ENCODE data around the gene S1PR4. TPM values are rescaled to one million over a fixed set of nuclear protein-coding genes. Genes with fewer than 3 reads are reported as not detected.

The S1PR4 gene
- total and polyA plus RNA-seq, 9 of the 15 experiments (the other 6 are each of a cell fraction or from before 2014, with no cell fraction given) = 0.27 TPM; not detected in 8

DNA sequence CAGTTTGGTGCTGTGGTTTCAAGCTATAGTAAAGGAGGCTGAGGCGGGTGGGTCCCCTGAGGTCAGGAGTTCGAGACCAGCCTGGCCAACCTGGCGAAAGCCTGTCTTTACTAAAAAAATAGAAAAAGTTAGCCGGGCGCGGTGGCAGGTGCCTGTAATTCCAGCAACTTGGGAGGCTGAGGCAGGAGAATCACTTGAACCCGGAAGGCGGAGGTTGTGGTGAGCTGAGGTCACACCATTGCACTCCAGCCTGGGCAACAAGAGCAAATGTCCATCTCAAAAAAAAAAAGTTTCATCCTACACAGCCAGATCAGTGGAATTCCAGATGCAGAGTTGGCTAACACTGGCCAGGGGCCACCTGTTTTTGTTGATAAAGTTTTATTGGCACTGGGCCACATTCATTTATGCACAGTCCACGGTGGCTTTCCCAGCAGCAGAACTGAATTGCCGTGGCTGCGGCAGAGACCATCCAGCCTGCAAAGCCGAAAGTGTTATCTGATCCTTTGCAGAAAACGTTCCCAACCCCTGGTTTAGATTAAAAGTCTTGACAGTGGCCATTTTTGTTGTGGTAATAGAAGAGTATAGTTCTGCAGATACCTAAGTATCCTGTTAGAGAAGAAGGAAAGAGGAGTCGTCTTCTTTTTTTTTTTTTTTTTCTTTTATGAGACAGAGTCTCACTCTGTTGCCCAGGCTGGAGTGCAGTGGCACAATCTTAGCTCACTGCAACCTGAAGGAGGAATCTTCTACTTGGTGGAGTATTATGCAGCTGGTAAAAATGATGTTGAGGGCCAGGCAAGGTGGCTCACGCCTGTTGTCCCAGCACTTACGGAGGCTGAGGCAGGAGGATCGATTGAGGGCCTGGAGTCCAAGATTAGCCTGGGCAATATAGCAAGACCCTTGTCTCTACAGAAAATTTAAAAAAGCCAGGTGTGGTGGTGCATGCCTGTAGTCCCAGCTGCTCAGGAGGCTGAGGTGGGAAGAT is 15.8 kb downstream of the S1PR4 start (continued):
- TF ChIP-seq POLR2B (IDR thresholded peaks at IDR 0.05; ENCODE audit: low read depth, partially characterized antibody) (no peak), ZC3H8 (IDR thresholded peaks at IDR 0.05) (no peak), SRF (CRISPR knock-in tag; IDR thresholded peaks at IDR 0.05) (no peak), TEAD4 (IDR thresholded peaks at IDR 0.05; ENCODE audit: low read length) (peak; percentile 87), TEAD4 (CRISPR knock-in tag; IDR thresholded peaks at IDR 0.05; ENCODE audit: borderline replicate concordance) (no peak), MIER1 (IDR thresholded peaks at IDR 0.05; ENCODE audit: low read depth) (no peak), BCL6 (CRISPR knock-in tag; IDR thresholded peaks at IDR 0.05) (no peak), TAL1 (IDR thresholded peaks at IDR 0.05) (peak; percentile 86), PHF20 (IDR thresholded peaks at IDR 0.05; ENCODE audit: partially characterized antibody) (no peak)
- TF ChIP-seq, protein P1, sequence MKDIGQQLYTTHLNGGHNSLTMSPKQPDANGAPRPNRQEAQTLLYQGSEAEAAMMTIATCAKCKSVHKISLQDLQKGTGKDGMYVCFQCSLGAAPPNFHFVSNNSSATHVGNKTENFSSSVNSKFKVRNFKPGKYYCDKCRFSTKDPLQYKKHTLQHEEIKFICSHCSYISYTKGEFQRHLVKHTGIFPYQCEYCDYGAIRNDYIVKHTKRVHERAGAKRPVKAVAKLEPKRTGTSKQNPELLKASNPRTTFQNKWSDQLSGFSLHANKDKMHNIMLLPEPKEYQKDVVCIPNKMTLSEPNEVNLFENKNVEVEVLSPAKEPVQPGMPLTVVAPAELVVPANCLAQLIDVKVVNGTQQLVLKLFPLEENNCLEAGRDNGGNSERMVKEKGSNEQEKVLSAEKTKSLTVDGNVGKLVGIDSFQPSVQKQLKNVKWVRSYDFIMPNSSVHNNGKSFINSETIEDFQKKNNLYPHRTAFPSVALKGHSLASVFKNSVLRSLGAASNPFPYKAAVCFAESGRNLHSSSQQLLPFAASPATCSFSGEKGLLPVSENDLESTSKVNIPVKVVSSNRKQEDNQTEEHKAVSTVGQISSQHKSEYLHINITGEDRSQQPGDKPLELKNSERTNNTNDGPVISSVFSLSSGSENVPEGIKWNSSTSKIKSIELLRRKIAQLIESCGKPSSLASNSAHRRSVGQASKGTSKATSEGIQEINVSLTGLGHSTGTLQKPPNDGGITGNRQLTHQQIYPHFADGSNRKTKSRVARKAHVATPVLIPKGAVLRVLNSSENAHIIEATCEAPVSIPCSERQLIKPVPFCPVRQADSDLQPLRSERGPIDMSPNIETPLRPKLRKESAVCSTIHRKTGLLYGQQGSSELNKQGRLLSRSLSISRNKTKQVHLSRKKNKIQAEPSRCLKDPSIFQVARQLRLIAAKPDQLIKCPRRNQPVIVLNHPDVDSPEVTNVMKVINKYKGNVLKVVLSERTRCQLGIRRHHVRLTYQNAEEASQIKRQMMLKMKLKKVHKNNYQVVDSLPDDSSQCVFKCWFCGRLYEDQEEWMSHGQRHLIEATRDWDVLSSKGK (CRISPR knock-in tag; IDR thresholded peaks at IDR 0.05) = no peak
- TF ChIP-seq, protein P2, sequence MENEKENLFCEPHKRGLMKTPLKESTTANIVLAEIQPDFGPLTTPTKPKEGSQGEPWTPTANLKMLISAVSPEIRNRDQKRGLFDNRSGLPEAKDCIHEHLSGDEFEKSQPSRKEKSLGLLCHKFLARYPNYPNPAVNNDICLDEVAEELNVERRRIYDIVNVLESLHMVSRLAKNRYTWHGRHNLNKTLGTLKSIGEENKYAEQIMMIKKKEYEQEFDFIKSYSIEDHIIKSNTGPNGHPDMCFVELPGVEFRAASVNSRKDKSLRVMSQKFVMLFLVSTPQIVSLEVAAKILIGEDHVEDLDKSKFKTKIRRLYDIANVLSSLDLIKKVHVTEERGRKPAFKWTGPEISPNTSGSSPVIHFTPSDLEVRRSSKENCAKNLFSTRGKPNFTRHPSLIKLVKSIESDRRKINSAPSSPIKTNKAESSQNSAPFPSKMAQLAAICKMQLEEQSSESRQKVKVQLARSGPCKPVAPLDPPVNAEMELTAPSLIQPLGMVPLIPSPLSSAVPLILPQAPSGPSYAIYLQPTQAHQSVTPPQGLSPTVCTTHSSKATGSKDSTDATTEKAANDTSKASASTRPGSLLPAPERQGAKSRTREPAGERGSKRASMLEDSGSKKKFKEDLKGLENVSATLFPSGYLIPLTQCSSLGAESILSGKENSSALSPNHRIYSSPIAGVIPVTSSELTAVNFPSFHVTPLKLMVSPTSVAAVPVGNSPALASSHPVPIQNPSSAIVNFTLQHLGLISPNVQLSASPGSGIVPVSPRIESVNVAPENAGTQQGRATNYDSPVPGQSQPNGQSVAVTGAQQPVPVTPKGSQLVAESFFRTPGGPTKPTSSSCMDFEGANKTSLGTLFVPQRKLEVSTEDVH (IDR thresholded peaks at IDR 0.05; ENCODE audit: low read depth, partially characterized antibody) = peak; percentile 64
- TF ChIP-seq, protein P3, sequence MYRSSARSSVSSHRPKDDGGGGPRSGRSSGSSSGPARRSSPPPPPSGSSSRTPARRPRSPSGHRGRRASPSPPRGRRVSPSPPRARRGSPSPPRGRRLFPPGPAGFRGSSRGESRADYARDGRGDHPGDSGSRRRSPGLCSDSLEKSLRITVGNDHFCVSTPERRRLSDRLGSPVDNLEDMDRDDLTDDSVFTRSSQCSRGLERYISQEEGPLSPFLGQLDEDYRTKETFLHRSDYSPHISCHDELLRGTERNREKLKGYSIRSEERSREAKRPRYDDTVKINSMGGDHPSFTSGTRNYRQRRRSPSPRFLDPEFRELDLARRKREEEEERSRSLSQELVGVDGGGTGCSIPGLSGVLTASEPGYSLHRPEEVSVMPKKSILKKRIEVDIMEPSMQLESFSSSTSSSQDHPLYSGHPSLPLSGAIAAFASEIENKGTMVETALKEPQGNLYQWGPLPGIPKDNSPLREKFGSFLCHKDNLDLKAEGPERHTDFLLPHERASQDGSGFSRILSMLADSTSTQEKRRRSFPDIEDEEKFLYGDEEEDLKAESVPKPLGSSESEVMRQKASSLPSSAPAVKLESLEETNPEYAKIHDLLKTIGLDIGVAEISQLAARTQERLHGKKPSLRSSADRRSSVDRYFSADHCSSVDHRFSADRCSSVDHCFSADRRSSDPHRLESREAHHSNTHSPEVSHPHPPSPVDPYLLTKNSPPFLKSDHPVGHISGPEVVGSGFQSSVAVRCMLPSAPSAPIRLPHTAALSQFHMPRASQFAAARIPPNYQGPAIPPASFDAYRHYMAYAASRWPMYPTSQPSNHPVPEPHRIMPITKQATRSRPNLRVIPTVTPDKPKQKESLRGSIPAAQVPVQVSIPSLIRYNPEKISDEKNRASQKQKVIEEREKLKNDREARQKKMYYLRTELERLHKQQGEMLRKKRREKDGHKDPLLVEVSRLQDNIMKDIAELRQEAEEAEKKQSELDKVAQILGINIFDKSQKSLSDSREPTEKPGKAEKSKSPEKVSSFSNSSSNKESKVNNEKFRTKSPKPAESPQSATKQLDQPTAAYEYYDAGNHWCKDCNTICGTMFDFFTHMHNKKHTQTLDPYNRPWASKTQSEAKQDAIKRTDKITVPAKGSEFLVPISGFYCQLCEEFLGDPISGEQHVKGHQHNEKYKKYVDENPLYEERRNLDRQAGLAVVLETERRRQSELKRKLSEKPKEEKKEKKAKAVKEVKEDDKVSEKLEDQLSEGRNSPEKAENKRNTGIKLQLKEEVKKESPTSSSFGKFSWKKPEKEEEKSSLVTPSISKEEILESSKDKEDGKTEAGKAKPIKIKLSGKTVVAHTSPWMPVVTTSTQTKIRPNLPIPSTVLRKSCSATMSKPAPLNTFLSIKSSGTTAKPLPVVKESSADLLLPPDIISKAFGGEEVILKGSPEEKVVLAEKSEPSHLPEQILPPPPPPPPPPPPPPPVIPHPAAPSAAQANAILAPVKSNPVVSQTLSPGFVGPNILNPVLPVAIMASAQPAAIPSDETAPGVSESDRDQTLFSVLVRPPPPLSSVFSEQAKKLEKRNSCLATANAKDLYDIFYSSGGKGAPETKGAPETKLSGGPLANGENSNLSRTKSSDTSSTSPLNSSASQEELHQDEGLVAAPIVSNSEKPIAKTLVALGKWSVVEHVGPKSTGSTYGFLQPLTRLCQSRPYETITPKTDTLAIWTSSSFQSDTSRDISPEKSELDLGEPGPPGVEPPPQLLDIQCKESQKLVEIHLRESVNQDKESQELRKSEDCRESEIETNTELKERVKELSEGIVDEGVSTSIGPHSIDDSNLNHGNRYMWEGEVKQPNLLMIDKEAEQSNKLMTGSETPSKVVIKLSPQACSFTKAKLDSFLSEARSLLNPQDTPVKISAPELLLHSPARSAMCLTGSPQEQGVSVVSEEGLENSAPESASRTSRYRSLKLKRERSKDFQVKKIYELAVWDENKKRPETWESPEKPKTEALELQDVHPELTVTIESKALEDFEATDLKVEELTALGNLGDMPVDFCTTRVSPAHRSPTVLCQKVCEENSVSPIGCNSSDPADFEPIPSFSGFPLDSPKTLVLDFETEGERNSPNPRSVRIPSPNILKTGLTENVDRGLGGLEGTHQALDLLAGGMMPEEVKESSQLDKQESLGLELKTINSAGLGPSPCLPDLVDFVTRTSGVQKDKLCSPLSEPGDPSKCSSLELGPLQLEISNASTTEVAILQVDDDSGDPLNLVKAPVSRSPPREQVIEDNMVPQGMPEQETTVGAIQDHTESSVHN (IDR thresholded peaks at IDR 0.05; ENCODE audit: borderline replicate concordance in 1 of 2, low read depth in 1 of 2) = no peak

Measured in K562 (cell line).